ENCODE results near the gene DHRS1.

DHRS1 gene

DNA sequence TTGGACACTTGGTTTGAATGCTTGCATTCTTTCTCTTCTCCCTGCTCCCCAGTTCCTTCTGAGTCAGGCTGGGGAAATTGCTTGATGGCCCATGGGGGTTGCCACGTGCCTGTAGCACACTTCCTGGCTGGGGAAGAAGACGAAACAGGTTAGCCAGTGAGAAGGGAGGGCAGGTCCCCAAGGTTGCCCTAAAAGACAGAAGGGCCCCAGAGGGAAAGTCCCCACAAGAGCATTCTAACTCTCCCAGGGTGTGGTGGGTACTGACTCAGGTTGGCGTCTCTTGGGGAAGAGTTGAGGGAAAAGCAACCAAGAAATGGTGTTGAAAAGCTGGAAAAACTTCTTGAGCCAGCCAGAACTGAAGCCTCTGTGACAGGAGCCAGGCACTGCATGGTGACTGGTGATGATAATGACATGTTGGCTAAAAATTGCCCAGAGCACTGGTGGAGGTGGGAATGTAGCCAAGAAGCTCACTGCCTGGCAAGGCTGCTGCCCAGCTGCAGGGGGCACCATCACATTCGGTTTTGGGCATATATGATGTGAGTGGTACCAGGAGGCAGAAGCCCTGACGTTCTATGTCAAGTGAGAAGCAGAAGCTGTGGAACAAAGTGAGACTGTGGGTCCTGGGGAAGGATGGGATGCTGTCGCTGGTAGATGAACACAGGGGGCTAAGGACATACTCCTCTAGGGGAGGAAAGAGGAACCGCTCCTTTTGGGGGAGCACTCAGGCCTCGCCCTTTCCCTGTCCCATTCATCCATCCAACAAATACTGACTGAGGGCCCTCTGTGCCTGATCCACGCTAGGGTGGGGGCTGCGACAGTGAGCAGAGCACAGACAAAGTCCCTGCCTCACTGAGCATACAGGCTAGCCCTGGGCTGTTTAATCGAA, 20.0 kb downstream of the DHRS1 start:
- Histone ChIP-seq H3K36me3 (ENCODE audit: low read depth) (no peaks in the 10 kb centered on the region), H3K9me3 (ENCODE audit: severe bottlenecking) (no peaks in the 10 kb centered on the region), H3K27ac (ENCODE audit: poor library complexity, severe bottlenecking) (no peak overlapping the region), H3K4me1 (ENCODE audit: insufficient read depth, poor library complexity, severe bottlenecking) (peaks cover 18% of the 10 kb centered on the region), H3K27me3 (ENCODE audit: insufficient read depth, poor library complexity, severe bottlenecking) (no peaks in the 10 kb centered on the region), H3K4me3 (ENCODE audit: severe bottlenecking) (no peak overlapping the region)
- TF ChIP-seq CTCF (IDR thresholded peaks at IDR 0.05; ENCODE audit: poor library complexity, severe bottlenecking), result peak; percentile 20
- DNase-seq (ENCODE audit: low spot score) (no peak), ATAC-seq (ENCODE audit: low read depth) (no peak)

DNA sequence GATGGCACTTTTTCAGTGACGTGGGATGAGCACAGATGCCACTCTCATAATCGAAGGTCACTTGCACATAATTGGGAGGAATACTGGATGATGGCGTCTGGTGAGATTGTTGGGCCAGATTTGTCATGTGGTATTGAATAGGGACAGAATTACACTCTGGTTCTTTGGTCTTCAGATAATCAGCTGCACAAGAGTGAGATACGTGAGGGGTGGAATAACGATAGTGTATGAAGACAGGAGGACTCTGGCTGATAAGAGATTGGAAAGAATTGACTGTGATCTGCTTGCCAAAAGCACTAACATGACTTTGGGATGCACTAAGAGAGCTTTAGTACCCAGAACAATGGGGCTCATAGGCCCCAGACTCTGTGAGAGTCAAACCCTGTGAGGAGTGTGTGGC, 21.2 kb downstream of the DHRS1 start:
- Histone ChIP-seq H3K27me3 (ENCODE audit: insufficient read depth, poor library complexity, severe bottlenecking) (no peaks in the 10 kb centered on the region), H3K4me3 (ENCODE audit: severe bottlenecking) (no peak overlapping the region), H3K4me1 (ENCODE audit: insufficient read depth, poor library complexity, severe bottlenecking) (peaks cover 20% of the 10 kb centered on the region), H3K9me3 (ENCODE audit: severe bottlenecking) (no peaks in the 10 kb centered on the region), H3K27ac (ENCODE audit: poor library complexity, severe bottlenecking) (no peak overlapping the region), H3K36me3 (ENCODE audit: low read depth) (no peaks in the 10 kb centered on the region)
- DNase-seq (ENCODE audit: low spot score) (no peak), ATAC-seq (ENCODE audit: low read depth) (no peak)
- no peak for TF ChIP-seq CTCF (IDR thresholded peaks at IDR 0.05; ENCODE audit: poor library complexity, severe bottlenecking)

DNA sequence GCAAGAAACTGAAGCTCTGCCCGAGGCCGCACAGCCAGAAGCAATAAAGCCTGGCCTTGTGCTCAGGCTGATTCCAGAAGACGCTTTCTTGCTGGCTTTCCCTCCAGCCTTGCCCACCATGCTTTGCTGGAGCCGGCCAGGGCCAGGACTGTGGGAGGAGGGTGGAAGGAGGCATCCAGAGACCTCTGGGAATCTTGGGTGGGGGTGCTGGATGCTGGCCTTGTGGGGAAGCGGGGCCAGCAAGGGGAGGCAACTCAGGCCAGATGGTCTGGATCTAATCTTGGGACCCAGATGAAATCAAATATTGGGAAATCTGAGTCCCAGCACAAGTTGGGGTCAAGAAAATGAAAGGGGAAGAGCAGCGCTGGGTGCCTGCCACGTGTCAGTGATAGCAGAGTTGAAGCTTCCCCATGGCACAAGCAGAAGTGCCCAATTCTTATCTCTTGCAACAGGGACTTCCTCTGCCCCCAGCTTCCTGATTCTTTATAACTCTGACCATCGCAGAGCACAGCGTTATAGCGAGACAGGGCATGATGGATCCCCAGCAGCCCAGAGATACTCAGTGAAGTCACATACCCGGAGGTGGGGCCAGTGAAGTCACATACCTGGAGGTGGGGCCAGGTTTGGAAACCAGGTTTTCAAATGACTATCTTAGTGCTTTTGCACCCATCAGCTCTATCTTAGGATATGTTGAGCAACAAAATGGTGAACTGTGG, 21.8 kb downstream of the DHRS1 start:
- Histone ChIP-seq H3K4me3 (ENCODE audit: severe bottlenecking) (no peak overlapping the region), H3K9me3 (ENCODE audit: severe bottlenecking) (no peaks in the 10 kb centered on the region), H3K27ac (ENCODE audit: poor library complexity, severe bottlenecking) (no peak overlapping the region), H3K27me3 (ENCODE audit: insufficient read depth, poor library complexity, severe bottlenecking) (no peaks in the 10 kb centered on the region), H3K36me3 (ENCODE audit: low read depth) (no peaks in the 10 kb centered on the region), H3K4me1 (ENCODE audit: insufficient read depth, poor library complexity, severe bottlenecking) (peaks cover 25% of the 10 kb centered on the region)
- ATAC-seq (ENCODE audit: low read depth), result no peak
- no peak for DNase-seq (ENCODE audit: low spot score)
- TF ChIP-seq CTCF (IDR thresholded peaks at IDR 0.05; ENCODE audit: poor library complexity, severe bottlenecking), result no peak

DNA sequence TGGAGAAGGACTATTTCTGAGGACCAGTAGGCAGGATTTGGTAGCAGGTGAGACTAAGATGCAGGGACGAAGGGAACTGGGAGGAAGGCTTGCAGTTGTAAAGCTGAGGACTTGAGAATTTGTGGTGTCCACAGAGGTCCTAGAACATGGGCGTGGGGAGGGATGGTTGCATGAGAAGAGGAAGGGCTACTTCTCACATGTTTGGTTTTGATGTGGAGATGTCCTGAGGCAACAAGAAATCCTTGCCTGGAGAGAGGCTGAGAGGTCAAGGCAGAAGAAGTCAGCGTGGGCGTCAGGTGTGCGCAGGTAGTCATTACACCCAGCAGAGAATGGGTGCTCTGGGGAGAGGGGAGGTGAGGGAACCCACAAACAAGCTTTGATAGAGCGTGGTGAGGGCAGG, 22.5 kb downstream of the DHRS1 start:
- H3K9me3 ChIP-seq (ENCODE audit: severe bottlenecking), result no peaks in the 10 kb centered on the region
- no peaks in the 10 kb centered on the region for H3K27me3 ChIP-seq (ENCODE audit: insufficient read depth, poor library complexity, severe bottlenecking)
- ATAC-seq (ENCODE audit: low read depth), result no peak
- H3K4me1 ChIP-seq (ENCODE audit: insufficient read depth, poor library complexity, severe bottlenecking), result peaks cover 32% of the 10 kb centered on the region
- H3K4me3 ChIP-seq (ENCODE audit: severe bottlenecking), result no peak overlapping the region
- H3K27ac ChIP-seq (ENCODE audit: poor library complexity, severe bottlenecking), result no peak overlapping the region
- H3K36me3 ChIP-seq (ENCODE audit: low read depth), result no peaks in the 10 kb centered on the region
- TF ChIP-seq CTCF (IDR thresholded peaks at IDR 0.05; ENCODE audit: poor library complexity, severe bottlenecking), result no peak
- DNase-seq (ENCODE audit: low spot score), result no peak

Data from RWPE2 (cell line).